NB4 (cell line): ENCODE measurements around the gene CAPN11.
A peak's percentile ranks its signal among the peaks of the same experiment; 100 is the strongest.

Experiments used
- DNase-seq: peaks from one replicate; pipeline ENCODE4 v3.0.0; 2010; ENCODE audit warnings: low read depth
- H3K4me3 ChIP-seq: one replicate; pipeline ENCODE4 v1.5.1; 2011; ENCODE audit warnings: mild to moderate bottlenecking, low read depth, low read length, moderate library complexity
- CTCF ChIP-seq: IDR thresholded peaks from one replicate; pipeline ENCODE4 v1.5.1; 2012; ENCODE audit warnings: low read depth, low read length
- MAX ChIP-seq: IDR thresholded peaks from 2 replicates; pipeline ENCODE4 v1.6.1; 2011; ENCODE audit warnings: low read depth, low read length
- MYC ChIP-seq: IDR thresholded peaks from 2 replicates; pipeline ENCODE4 v1.6.1; 2011; ENCODE audit warnings: low read depth, low read length
- POLR2A ChIP-seq: IDR thresholded peaks from 2 replicates; pipeline ENCODE4 v1.6.1; 2011; ENCODE audit warnings: mild to moderate bottlenecking; ENCODE audit not compliant: insufficient read length; ENCODE audit errors: extremely low read depth

The CAPN11 gene

GRCh38 chr6:44169154-44169553, 10.5 kb downstream of the CAPN11 start:
- no peak overlapping the region for H3K4me3 ChIP-seq
- TF ChIP-seq CTCF (no peak), POLR2A (no peak), MAX (no peak), MYC (no peak)
- DNase-seq: no peak

GRCh38 chr6:44169886-44170570, 11.4 kb downstream of the CAPN11 start:
- no peak for DNase-seq
- no peak for TF ChIP-seq MYC
- no peak for TF ChIP-seq MAX
- TF ChIP-seq CTCF: no peak
- no peak for TF ChIP-seq POLR2A
- no peak overlapping the region for H3K4me3 ChIP-seq

GRCh38 chr6:44171899-44172546, 13.4 kb downstream of the CAPN11 start:
- no peak for DNase-seq
- no peak for TF ChIP-seq POLR2A
- no peak for TF ChIP-seq CTCF
- no peak for TF ChIP-seq MYC
- no peak for TF ChIP-seq MAX
- H3K4me3 ChIP-seq: no peak overlapping the region

GRCh38 chr6:44172731-44173500, 14.3 kb downstream of the CAPN11 start:
- peak; percentile 87 for DNase-seq
- TF ChIP-seq MAX: peak; percentile 68
- peak; percentile 96 for TF ChIP-seq CTCF
- no peak for TF ChIP-seq POLR2A
- no peak; the same call in 1 of the 2 replicates for TF ChIP-seq MYC
- no peak overlapping the region for H3K4me3 ChIP-seq

GRCh38 chr6:44176130-44176761, 17.6 kb downstream of the CAPN11 start:
- peak overlapping the region; percentile 38 for H3K4me3 ChIP-seq
- DNase-seq: no peak
- TF ChIP-seq MYC (no peak), CTCF (no peak), MAX (no peak), POLR2A (no peak)
